ENCODE results near the gene PKP1.
"Not testable (repeated sequence)": the region's sequence is repeated elsewhere in the genome, so short reads cannot be mapped to it uniquely, and the experiment has no call there.

Gene PKP1

DNA sequence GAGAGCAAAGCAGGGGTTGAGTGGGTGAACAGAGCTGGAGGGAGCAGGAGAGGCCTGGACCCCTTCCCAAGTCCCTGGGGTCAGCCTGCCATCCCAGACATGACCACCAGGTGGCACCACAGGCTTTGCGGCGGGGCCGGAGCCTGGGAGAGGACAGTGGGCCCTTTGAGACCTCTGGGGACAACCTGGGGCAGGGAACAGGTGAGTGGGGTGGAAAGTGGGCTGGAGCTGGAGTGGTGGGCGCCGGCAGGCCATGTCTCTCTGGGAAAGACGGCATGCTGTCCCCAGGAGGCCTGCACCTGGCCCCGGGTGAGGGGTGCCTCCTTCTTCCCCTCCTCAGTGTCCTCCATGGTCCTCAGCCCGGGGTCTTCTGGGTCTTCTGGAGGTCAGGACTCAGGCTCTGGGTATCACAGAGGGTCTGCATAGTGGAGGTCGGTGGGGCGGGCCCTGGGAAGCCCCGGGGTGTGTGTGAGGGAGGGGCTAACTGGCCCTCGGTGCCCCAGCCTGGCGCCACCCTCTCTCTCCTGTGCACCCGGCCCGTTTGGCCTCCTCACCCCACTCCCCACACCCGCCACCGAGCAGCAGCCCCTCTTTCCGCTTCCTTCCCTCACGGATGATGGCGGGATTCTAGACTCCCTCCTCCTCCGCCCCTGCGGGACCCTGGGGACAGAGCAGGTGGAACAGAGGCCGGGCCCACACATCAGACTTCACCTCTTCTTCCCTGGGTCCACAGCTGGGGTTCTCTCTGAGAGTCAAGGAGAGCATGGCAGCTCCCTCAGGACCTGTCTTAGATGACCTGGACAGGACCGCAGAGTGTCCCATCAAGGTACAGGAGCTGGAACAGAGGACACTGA, 28.5 kb upstream of the PKP1 start:
- TF ChIP-seq POLR2A (IDR thresholded peaks at IDR 0.05; ENCODE audit: low read length) (no peak), GATA1 (IDR thresholded peaks at IDR 0.05; ENCODE audit: low read depth, low read length) (no peak)
- DNase-seq, result peak; percentile 26 to 62

DNA sequence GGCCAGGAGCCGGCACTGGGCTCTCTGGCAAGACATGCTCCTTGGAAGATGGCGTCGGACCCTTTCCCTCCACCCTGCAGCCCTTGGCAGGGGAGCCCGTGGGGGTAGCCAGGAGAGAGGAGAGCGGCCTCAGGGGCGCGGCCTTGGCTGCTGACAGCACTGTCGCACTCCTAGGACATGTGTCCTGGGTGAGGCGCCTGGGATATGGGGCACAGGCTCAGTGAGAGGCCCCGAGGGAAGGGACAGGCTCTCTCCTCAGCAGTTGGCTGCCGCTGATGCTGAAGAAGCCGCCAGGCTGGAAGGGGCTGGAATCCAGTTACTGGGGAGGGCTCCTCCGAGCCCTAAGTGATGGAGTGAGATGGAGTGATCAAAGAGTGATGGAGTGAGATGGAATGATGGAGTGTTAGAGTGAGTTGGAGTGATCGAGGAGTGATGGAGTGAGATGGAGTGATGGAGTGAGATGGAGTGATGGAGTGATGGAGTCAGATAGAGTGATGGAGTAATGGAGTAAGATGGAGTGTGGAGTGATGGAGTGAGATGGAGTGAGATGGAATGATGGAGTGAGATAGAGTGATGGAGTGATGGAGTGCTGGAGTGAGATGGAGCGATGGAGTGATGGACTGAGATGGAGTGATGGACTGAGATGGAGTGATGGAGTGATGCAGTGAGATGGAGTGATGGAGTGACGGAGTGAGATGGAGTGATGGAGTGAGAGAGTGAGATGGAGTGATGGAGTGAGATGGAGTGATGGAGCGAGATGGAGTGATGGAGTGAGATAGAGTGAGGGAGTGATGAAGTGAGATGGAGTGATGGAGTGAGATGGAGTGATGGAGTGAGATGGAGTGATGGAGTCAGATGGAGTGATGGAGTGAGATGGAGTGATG, 27.6 kb upstream of the PKP1 start:
- no peak for DNase-seq
- TF ChIP-seq POLR2A (IDR thresholded peaks at IDR 0.05; ENCODE audit: low read length) (no peak), GATA1 (IDR thresholded peaks at IDR 0.05; ENCODE audit: low read depth, low read length) (no peak)

DNA sequence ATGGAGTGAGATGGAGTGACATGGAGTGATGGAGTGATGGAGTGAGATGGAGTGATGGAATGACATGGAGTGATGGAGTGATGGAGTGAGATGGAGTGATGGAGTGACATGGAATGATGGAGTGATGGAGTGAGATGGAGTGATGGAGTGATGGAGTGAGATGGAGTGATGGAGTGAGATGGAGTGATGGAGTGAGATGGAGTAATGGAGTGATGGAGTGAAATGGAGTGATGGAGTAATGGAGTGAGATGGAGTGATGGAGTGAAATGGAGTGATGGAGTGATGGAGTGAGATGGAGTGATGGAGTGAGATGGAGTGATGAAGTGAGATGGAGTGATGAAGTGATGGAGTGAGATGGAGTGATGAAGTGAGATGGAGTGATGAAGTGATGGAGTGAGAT, 25.2 kb upstream of the PKP1 start:
- DNase-seq, result not testable (repeated sequence)

DNA sequence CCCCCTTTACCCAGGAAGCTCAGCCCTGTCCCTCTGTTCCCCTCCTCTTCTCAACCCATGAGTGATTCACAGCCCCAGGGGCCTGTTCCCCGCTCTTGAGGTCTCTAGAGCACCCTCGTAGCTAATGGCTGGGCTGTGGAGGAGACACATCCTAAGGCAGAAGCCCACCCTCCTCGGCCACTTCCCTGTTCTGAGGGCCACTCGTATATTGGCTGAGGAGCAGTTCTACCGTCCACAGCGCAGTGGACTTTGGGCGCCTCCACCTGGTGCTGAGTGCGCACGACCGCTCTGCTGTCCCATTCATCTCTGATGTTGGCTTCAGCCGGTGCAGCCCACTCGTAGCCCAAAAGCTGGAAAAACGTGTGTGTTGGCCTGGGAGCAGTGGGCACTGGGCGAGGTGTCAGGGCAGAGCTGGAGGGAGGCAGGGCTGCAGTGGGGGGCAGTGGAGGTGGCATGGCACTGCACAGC, 24.5 kb upstream of the PKP1 start:
- no peak for DNase-seq
- TF ChIP-seq POLR2A (IDR thresholded peaks at IDR 0.05; ENCODE audit: low read length) (no peak), GATA1 (IDR thresholded peaks at IDR 0.05; ENCODE audit: low read depth, low read length) (no peak)

DNA sequence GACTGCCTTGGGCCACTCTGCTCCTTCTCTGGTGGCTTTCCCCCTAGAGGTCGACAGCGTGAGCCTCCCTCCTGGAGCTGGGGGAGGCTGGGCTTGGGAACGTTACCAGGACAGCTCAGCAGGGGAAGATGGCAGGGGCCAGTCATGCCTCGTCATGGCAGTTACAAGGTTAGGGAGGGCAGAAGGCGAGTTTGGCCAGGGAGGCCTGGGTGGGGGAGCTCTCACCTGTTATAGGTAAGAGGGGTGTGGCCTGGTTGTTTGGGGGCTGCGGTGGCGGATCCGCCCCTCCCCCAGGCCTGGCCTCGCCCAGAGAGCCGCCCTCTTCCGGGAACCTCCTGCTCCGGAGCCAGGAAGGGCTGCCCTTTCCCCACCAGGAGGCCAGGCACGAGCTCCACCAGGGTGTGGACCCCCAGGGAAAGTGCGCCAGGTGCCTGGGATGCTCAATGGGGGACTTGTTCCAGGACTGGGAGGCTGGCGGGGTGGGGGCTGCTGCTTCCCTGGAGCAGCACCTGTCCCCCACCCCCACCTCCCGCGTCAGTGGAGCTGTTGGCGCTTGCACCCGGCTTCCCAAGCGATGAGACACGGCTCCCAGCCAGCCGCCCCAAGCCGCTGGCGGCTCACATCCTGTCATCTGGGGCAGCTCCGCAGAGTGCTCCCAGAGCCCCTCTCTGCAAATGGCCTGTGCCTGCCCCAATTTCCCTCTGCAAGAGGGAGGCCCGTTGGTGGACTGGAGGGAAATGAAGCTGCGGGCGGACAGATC, 23.6 kb upstream of the PKP1 start:
- TF ChIP-seq POLR2A (IDR thresholded peaks at IDR 0.05; ENCODE audit: low read length) (no peak), GATA1 (IDR thresholded peaks at IDR 0.05; ENCODE audit: low read depth, low read length) (no peak)
- DNase-seq, result no peak

DNA sequence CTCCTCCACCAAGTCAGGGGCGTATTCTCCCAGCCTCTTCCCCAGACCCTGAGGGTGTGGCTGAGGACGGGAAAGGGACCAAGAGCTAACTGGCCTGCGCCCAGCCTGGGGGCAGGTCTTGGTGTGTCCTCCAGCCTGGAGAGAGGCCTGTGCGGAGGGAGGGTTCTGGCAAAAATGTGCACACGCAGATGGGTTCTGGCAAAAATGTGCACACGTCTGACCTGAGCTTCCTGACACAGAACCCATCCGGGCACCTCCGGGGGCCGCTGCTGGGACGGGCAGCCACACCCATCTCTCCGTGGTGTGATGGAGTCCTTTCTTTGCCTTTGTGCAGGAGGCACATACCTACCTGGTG, 23.1 kb upstream of the PKP1 start:
- no peak for TF ChIP-seq POLR2A (IDR thresholded peaks at IDR 0.05; ENCODE audit: low read length)
- no peak for TF ChIP-seq GATA1 (IDR thresholded peaks at IDR 0.05; ENCODE audit: low read depth, low read length)
- DNase-seq, result no peak

DNA sequence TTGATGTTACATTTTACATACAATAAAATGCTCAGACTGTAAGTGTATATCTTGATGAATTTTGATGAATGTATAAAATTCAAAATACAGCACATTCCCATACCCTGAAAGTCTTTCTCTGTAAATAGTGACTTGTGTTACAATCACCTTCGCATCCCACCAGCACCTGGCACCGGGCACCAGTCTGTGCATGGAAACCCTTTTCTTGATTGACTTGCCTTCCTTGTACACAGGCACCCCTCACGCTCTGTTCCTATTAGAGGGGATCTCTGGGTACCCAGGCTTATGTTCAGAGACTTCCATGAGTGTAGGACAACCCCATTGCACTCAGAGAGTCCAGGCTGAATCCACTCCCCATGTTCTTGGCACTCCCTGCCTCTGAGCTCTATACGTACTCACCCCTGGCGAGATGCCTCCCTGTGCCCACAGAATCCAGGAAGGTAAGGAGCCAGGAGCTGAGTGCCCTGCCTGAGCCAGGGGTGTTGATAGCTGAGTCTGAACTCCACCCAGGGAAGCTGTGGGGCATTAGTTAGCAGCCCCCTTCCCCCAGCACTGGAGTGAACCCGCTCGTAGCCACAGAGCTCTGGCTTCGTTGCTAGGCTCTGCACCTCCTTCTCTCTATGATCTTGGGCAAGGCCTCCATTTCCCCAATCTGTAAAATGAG, 22.5 kb upstream of the PKP1 start:
- DNase-seq, result no peak
- TF ChIP-seq GATA1 (IDR thresholded peaks at IDR 0.05; ENCODE audit: low read depth, low read length), result no peak
- TF ChIP-seq POLR2A (IDR thresholded peaks at IDR 0.05; ENCODE audit: low read length), result no peak

DNA sequence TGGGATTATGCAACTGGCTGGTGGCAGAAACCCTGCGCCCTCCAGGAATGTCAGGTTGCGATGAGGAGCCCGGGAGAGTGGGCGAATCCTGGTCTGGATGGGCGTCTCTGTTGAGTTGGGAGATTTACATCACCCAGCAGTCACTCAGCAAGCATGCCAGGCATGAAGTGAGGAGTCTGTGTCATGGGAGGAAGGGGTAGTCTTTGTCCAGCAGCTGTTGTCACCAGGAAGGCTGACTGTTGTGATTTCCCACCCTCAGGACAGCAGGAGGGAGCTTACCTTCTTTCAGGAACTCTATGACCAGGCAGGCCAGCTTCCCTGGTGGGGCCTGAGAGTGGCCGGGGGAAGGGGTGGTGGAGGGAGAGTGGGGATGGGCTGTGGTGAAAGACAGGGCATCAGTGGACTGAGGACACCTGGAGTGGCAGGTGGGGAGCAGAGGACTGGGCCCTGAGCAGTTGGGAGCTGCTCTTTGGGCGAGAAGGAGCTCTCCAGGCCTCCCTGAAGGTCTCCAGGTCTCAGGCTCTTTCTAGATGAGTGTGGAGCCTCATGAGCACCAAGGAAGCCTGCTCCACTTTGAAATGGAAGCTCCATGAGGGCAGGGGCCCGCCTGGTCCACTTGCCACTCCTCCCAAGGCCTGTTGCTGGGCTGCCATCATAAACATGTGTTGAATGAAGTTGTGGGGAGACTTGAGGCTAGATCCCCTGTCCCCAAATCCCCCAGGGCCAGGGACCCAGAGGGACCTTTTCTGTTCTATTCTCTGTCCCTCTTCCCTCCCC, 21.3 kb upstream of the PKP1 start:
- TF ChIP-seq GATA1 (IDR thresholded peaks at IDR 0.05; ENCODE audit: low read depth, low read length), result no peak
- no peak for TF ChIP-seq POLR2A (IDR thresholded peaks at IDR 0.05; ENCODE audit: low read length)
- DNase-seq, result no peak

DNA sequence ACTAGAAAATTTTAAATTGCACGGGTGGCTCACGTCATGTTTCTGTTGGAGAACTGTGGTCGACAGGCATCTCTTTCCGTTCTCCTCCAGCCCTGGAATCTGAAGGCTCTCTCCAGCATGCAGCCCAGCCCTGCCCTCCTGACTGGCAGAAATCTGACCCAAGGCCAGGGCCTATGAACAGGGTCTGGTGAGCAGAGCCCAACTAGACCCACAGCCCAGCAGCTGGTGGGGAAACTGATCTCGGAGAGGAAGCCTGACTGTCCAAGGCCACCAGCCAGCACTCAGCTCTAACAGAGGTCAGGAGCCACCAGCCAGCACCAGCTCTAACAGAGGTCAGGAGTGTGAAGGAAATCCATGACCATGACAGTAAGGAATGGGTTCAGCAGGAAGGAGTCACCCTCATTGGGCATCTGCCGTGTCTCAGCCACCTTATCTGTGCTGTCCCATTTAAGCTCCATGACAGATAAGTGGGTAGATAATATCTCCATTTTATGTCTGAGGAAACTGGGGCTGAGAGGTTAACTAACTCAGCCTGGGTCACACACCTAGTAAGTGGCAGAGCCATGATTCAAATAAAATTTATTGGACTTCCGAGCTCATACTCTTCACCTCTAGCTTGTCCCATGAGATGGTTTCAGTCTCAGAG, 20.2 kb upstream of the PKP1 start:
- DNase-seq, result no peak
- TF ChIP-seq POLR2A (IDR thresholded peaks at IDR 0.05; ENCODE audit: low read length), result no peak
- no peak for TF ChIP-seq GATA1 (IDR thresholded peaks at IDR 0.05; ENCODE audit: low read depth, low read length)

DNA sequence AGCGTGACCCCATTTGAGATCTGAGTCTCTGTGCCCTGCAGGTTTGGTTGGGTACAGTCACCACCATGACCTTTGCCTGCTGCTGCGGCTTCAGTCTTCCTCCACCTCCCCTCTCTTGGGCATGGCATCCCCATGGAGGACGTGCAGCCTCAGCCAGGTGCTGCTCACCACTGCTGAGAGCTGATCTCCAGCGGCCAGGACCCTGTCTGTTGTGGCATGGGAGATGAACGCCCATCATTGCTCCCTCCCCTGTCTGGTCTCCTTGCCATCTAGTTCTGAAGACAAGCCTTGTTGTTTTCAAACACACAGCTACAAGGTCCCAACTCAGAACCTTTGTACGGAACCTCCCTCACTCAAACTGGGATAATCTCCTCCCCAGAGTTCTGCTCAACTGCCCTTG, 19.2 kb upstream of the PKP1 start:
- no peak for TF ChIP-seq POLR2A (IDR thresholded peaks at IDR 0.05; ENCODE audit: low read length)
- TF ChIP-seq GATA1 (IDR thresholded peaks at IDR 0.05; ENCODE audit: low read depth, low read length), result no peak
- DNase-seq, result no peak

DNA sequence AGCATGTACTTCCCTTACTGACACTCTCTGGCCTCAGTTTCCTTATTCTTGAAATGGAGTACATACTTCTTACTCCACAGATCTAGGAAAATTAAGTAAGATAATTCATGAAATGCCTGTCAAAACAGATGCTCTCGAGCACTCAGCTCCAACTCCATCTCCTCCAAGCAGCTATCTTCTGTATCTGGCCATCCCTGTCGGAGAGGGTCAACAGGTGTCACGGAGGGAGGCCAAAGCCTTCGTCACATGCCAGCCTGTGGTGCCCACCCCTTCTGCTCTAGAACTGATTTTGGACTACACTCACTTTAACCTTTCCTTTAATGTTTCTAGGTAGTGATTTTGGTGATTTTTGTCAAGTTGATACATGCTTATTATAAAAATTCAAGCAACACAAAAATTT, 18.8 kb upstream of the PKP1 start:
- no peak for TF ChIP-seq GATA1 (IDR thresholded peaks at IDR 0.05; ENCODE audit: low read depth, low read length)
- no peak for TF ChIP-seq POLR2A (IDR thresholded peaks at IDR 0.05; ENCODE audit: low read length)
- no peak for DNase-seq

DNA sequence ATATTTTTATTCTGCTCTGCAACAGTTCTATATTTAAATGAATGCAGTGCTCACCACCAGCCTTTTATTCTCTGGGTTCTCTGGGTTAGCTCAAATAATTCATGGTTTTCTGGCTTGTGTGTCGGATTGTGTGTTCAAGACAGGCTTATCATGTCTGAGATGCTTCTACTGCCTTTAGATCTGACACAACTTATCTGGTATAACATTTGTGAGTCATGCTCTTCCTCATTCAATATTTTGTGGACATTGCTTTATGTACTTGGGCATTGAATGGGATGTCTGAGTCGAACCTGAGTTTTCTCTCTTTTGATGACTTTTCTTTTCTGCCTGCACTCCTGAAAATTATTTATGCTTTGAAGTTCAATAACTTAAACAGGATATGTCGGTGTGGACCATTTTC, 17.6 kb upstream of the PKP1 start:
- DNase-seq, result no peak
- no peak for TF ChIP-seq POLR2A (IDR thresholded peaks at IDR 0.05; ENCODE audit: low read length)
- no peak for TF ChIP-seq GATA1 (IDR thresholded peaks at IDR 0.05; ENCODE audit: low read depth, low read length)

Measured in erythroblast (primary cell).